ENCODE data around the gene SVOPL. TPM values are rescaled to one million over a fixed set of nuclear protein-coding genes. Genes with fewer than 3 reads are reported as not detected.

The SVOPL gene
- total RNA-seq, 1 experiment from 2014 or later = 1.1 TPM

- Histone ChIP-seq H2AFZ (ENCODE audit: low read length) (no peak overlapping the region), H3K56ac (ENCODE audit: insufficient read length, low read depth, low read length) (no peak overlapping the region), H4K5ac (ENCODE audit: insufficient read length, low read depth, low read length) (no peak overlapping the region), H2BK20ac (ENCODE audit: low read depth, low read length, poor library complexity, severe bottlenecking) (no peak overlapping the region), H3K14ac (ENCODE audit: insufficient read depth, low read length) (no peak overlapping the region), H3K4me1 (ENCODE audit: insufficient read depth, low read length) (no peaks in the 10 kb centered on the region), H3K79me1 (ENCODE audit: insufficient read depth, low read depth, low read length, poor library complexity, severe bottlenecking) (no peaks in the 10 kb centered on the region), H3K4me2 (ENCODE audit: insufficient read depth, insufficient read length, low read length) (no peak overlapping the region), H3K4ac (ENCODE audit: low read depth, low read length) (no peak overlapping the region), H3K23me2 (ENCODE audit: insufficient read length, low read depth, low read length, poor library complexity, severe bottlenecking) (no peaks in the 10 kb centered on the region), H2BK15ac (ENCODE audit: low read depth, low read length) (no peak overlapping the region), H4K91ac (ENCODE audit: insufficient read length, low read depth, low read length) (no peak overlapping the region), H3K9ac (ENCODE audit: extremely low read depth, insufficient read length, low read length) (no peak overlapping the region), H2AK5ac (ENCODE audit: insufficient read length, low read length) (no peak overlapping the region), H3T11ph (ENCODE audit: low read length) (no peak overlapping the region), H2BK120ac (ENCODE audit: low read depth, low read length, poor library complexity, severe bottlenecking) (no peak overlapping the region), H4K20me1 (ENCODE audit: control insufficient read depth, insufficient read depth, insufficient read length) (no peaks in the 10 kb centered on the region), H2BK12ac (ENCODE audit: insufficient read length, low read depth, low read length) (no peak overlapping the region), H2BK5ac (ENCODE audit: insufficient read length, low read length) (no peak overlapping the region), H3K27ac (ENCODE audit: insufficient read length, low read depth, low read length) (no peak overlapping the region), H3K9me3 (ENCODE audit: control insufficient read depth, low read depth, low read length) (no peaks in the 10 kb centered on the region), H3K18ac (ENCODE audit: insufficient read length, low read depth, low read length) (no peak overlapping the region), H3K23ac (ENCODE audit: insufficient read length, low read depth, low read length) (no peak overlapping the region), H3K27me3 (ENCODE audit: insufficient read depth, low read length) (no peaks in the 10 kb centered on the region), H4K8ac (replicated peaks; ENCODE audit: insufficient read length, low read depth, low read length) (no peak overlapping the region), H3K79me2 (ENCODE audit: insufficient read depth, low read length) (no peaks in the 10 kb centered on the region)
- peaks cover 3 to 16% (median 7%) of the 10 kb centered on the region in 3 experiments for H3K36me3 Mint-ChIP-seq (ENCODE audit: insufficient read depth in 1 of 3, low read depth in 3 of 3)
- H3K4me3 Mint-ChIP-seq = no peak overlapping the region
- no peaks in the 10 kb centered on the region for H3K27me3 Mint-ChIP-seq (ENCODE audit: low read depth)
- no peak for TF ChIP-seq CTCF (conservative IDR thresholded peaks at IDR 0.05)
- H3K4me1 Mint-ChIP-seq = peaks cover 5 to 10% of the 10 kb centered on the region in 2 experiments
- WGBS (ENCODE audit: extremely low coverage, insufficient read length, low lambda C conversion rate) = no CpG with 5 or more reads among the region's 5 CpGs
- no peak overlapping the region for H3K27ac Mint-ChIP-seq
- DNase-seq = no peak
- H3K9me3 Mint-ChIP-seq = peaks cover 21 to 26% of the 10 kb centered on the region in 2 experiments
These were observed 46.5 kb downstream of the SVOPL start for GRCh38 chr7:138654616-138655015.
